Measurements from ENCODE around the gene LRP1B. TPM values are rescaled to one million over a fixed set of nuclear protein-coding genes. Genes with fewer than 3 reads are reported as not detected.

The LRP1B gene
- total and polyA plus RNA-seq, 2 donors (not counting 1 experiment from before 2014, with no cell fraction given) = under 0.01 to 0.01 TPM

DNA sequence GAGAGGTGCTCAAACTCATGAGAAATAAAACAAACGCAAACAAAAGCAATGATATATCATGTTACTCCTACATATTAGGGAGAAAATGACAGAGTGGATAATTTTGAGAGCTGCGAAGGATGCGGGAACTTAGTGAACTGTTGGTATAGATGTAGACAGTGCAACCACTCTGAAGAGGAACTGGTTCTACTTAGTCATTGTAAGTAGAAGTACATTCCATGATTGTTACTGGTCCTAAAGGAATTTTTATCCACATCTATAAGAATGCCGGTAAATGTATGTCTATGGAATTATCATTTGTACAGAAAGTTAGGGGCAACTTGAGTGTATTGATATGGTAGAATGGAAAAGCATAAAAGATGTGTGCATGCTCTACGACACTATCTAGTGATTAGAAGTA, 1238.4 kb downstream of the LRP1B start:
- Histone ChIP-seq H3K27ac (ENCODE audit: insufficient read depth, low read length) (no peak overlapping the region), H2AFZ (ENCODE audit: low read length) (no peak overlapping the region), H3K4me2 (ENCODE audit: extremely low read depth, insufficient read depth, low read length) (no peak overlapping the region), H3K9ac (ENCODE audit: insufficient read depth, low read length) (no peak overlapping the region), H3K79me2 (ENCODE audit: control insufficient read depth, insufficient read depth, low read length) (no peaks in the 10 kb centered on the region), H3K4me3 (replicated peaks in 1 of 4; ENCODE audit: control extremely low read depth in 1 of 4, insufficient read depth in 1 of 4, low read depth in 3 of 4, low read length in 4 of 4) (no peak overlapping the region), H3K36me3 (ENCODE audit: control insufficient read depth, insufficient read depth, low read length) (no peaks in the 10 kb centered on the region), H3K4me1 (ENCODE audit: control insufficient read depth, extremely low read depth, insufficient read depth, low read length) (no peaks in the 10 kb centered on the region), H3K9me3 (ENCODE audit: control insufficient read depth, insufficient read depth, low read depth, low read length) (no peaks in the 10 kb centered on the region), H3K27me3 (ENCODE audit: control insufficient read depth, insufficient read depth, low read length) (no peaks in the 10 kb centered on the region), H4K20me1 (ENCODE audit: control insufficient read depth, extremely low read depth, insufficient read depth, low read length) (no peaks in the 10 kb centered on the region)
- peak in 1 of 2 donors; percentile 13 for DNase-seq (ENCODE audit: low read depth in 2 of 2)
- no peak for TF ChIP-seq EZH2 (IDR thresholded peaks at IDR 0.05; ENCODE audit: low read length, missing control alignments)
- TF ChIP-seq, protein P1, sequence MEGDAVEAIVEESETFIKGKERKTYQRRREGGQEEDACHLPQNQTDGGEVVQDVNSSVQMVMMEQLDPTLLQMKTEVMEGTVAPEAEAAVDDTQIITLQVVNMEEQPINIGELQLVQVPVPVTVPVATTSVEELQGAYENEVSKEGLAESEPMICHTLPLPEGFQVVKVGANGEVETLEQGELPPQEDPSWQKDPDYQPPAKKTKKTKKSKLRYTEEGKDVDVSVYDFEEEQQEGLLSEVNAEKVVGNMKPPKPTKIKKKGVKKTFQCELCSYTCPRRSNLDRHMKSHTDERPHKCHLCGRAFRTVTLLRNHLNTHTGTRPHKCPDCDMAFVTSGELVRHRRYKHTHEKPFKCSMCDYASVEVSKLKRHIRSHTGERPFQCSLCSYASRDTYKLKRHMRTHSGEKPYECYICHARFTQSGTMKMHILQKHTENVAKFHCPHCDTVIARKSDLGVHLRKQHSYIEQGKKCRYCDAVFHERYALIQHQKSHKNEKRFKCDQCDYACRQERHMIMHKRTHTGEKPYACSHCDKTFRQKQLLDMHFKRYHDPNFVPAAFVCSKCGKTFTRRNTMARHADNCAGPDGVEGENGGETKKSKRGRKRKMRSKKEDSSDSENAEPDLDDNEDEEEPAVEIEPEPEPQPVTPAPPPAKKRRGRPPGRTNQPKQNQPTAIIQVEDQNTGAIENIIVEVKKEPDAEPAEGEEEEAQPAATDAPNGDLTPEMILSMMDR (conservative IDR thresholded peaks at IDR 0.05 in 1 of 2, IDR thresholded peaks at IDR 0.05 in 1 of 2; ENCODE audit: low read depth in 1 of 2, low read length in 2 of 2) = no peak

DNA sequence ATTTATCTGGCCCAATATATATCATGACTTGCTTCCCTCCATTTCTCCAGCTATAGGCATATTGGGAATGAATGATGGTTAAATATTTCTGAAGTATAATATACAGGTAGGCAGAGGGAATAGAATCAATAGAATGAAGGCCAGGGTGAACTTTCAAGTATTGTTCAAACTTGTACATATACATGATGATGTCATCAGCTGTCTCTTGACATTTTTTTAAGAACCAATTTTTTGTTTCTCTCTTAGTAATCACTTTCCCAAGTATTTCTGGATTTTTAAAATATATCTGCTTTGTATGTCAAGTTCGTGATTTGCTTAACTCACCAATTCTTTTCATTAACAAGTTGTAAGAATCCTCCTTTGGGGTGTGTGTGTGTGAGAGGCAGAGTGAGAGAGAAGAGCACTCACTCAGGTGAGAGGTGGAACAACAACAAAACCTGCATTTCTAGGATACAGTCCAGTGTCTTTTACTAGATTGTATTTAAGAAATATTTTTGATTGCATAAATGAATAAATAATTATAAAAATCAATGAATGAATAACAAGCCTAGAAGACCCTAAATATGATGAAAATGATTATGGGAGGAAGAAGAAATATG, 1239.1 kb downstream of the LRP1B start:
- Histone ChIP-seq H3K4me3 (replicated peaks in 1 of 4; ENCODE audit: control extremely low read depth in 1 of 4, insufficient read depth in 1 of 4, low read depth in 3 of 4, low read length in 4 of 4) (no peak overlapping the region), H3K4me2 (ENCODE audit: extremely low read depth, insufficient read depth, low read length) (no peak overlapping the region), H3K4me1 (ENCODE audit: control insufficient read depth, extremely low read depth, insufficient read depth, low read length) (no peaks in the 10 kb centered on the region), H3K27ac (ENCODE audit: insufficient read depth, low read length) (no peak overlapping the region), H3K36me3 (ENCODE audit: control insufficient read depth, insufficient read depth, low read length) (no peaks in the 10 kb centered on the region), H2AFZ (ENCODE audit: low read length) (no peak overlapping the region), H3K9me3 (ENCODE audit: control insufficient read depth, insufficient read depth, low read depth, low read length) (no peaks in the 10 kb centered on the region), H4K20me1 (ENCODE audit: control insufficient read depth, extremely low read depth, insufficient read depth, low read length) (no peaks in the 10 kb centered on the region), H3K9ac (ENCODE audit: insufficient read depth, low read length) (no peak overlapping the region), H3K27me3 (ENCODE audit: control insufficient read depth, insufficient read depth, low read length) (no peaks in the 10 kb centered on the region), H3K79me2 (ENCODE audit: control insufficient read depth, insufficient read depth, low read length) (no peaks in the 10 kb centered on the region)
- no peak for DNase-seq (ENCODE audit: low read depth in 2 of 2)
- TF ChIP-seq EZH2 (IDR thresholded peaks at IDR 0.05; ENCODE audit: low read length, missing control alignments) = no peak
- TF ChIP-seq, protein P1 (conservative IDR thresholded peaks at IDR 0.05 in 1 of 2, IDR thresholded peaks at IDR 0.05 in 1 of 2; ENCODE audit: low read depth in 1 of 2, low read length in 2 of 2) = no peak

DNA sequence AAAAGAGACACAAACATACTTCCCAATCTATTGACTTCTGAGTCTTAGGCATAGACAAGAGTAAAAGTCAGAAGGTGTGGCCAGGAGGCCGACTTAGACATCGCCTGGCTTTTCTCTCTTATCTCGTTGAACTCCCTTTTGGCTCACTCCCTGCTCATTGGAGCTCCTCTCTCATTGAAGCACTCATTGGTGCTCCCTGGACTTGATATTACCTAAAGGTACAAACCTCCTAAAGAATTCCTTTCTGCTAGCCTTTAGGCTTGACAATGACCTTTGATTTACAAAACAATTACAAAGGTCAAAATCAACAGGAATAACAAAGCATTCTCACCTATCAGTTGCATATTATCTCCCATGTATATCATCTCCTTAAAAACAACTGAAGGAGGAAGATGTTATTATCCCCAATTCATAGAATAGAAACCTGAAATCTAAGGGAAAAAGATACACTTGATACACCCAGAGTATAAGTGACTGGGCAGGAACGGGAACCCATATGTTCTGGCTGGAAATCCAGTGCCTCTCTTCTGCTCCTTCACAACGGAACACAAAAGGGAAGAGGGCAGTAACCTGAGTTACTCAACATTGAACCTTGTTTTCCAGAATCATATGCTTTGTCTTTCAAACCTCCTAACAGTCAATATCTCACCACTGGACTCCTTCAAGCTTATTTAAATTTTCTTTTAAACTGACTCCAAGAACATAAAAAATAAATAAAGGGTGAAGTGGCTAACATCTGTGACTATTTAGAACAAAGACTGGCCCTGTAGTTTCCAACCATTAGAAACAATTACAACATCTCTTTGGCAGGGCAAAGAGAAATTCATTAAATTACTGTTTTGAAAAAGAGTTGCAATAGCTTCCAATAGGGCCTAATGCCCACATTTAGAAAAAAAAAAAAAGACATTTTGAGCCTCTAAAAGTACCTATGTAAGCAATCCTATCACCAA, 1247.9 kb downstream of the LRP1B start:
- no peaks in the 10 kb centered on the region for H3K27me3 ChIP-seq (ENCODE audit: control insufficient read depth, insufficient read depth, low read length)
- H3K9me3 ChIP-seq (ENCODE audit: control insufficient read depth, insufficient read depth, low read depth, low read length) = no peaks in the 10 kb centered on the region
- no peaks in the 10 kb centered on the region for H3K4me1 ChIP-seq (ENCODE audit: control insufficient read depth, extremely low read depth, insufficient read depth, low read length)
- no peaks in the 10 kb centered on the region for H4K20me1 ChIP-seq (ENCODE audit: control insufficient read depth, extremely low read depth, insufficient read depth, low read length)
- H3K79me2 ChIP-seq (ENCODE audit: control insufficient read depth, insufficient read depth, low read length) = no peaks in the 10 kb centered on the region
- no peak overlapping the region for H3K4me3 ChIP-seq (replicated peaks in 1 of 4; ENCODE audit: control extremely low read depth in 1 of 4, insufficient read depth in 1 of 4, low read depth in 3 of 4, low read length in 4 of 4)
- no peak overlapping the region for H2AFZ ChIP-seq (ENCODE audit: low read length)
- no peak overlapping the region for H3K27ac ChIP-seq (ENCODE audit: insufficient read depth, low read length)
- no peak overlapping the region for H3K9ac ChIP-seq (ENCODE audit: insufficient read depth, low read length)
- TF ChIP-seq EZH2 (IDR thresholded peaks at IDR 0.05; ENCODE audit: low read length, missing control alignments) = no peak
- TF ChIP-seq, protein P1 (conservative IDR thresholded peaks at IDR 0.05 in 1 of 2, IDR thresholded peaks at IDR 0.05 in 1 of 2; ENCODE audit: low read depth in 1 of 2, low read length in 2 of 2) = no peak
- no peaks in the 10 kb centered on the region for H3K36me3 ChIP-seq (ENCODE audit: control insufficient read depth, insufficient read depth, low read length)
- H3K4me2 ChIP-seq (ENCODE audit: extremely low read depth, insufficient read depth, low read length) = no peak overlapping the region
- peak in 1 of 2 donors; percentile 92 for DNase-seq (ENCODE audit: low read depth in 2 of 2)

Measured in fibroblast of lung (primary cell).